Measurements from ENCODE around the gene P3R3URF.

- TF ChIP-seq YY1 (IDR thresholded peaks at IDR 0.05; ENCODE audit: insufficient read depth, insufficient read length) = no peak
- no peak for TF ChIP-seq ZNF274 (IDR thresholded peaks at IDR 0.05; ENCODE audit: low read depth, low read length)
- TF ChIP-seq SUZ12 (IDR thresholded peaks at IDR 0.05; ENCODE audit: extremely low read depth, insufficient read depth, insufficient read length) = no peak
Observed at GRCh38 chr1:46172321-46172720, 4.0 kb downstream of the P3R3URF start.
